ENCODE results near the gene ZNF845. TPM values are rescaled to one million over a fixed set of nuclear protein-coding genes. Genes with fewer than 3 reads are reported as not detected.
"Not testable (repeated sequence)": the region's sequence is repeated elsewhere in the genome, so short reads cannot be mapped to it uniquely, and the experiment has no call there.

Gene ZNF845
- total RNA-seq: 1 to 10 TPM; 5.7 to 5.8 TPM

DNA sequence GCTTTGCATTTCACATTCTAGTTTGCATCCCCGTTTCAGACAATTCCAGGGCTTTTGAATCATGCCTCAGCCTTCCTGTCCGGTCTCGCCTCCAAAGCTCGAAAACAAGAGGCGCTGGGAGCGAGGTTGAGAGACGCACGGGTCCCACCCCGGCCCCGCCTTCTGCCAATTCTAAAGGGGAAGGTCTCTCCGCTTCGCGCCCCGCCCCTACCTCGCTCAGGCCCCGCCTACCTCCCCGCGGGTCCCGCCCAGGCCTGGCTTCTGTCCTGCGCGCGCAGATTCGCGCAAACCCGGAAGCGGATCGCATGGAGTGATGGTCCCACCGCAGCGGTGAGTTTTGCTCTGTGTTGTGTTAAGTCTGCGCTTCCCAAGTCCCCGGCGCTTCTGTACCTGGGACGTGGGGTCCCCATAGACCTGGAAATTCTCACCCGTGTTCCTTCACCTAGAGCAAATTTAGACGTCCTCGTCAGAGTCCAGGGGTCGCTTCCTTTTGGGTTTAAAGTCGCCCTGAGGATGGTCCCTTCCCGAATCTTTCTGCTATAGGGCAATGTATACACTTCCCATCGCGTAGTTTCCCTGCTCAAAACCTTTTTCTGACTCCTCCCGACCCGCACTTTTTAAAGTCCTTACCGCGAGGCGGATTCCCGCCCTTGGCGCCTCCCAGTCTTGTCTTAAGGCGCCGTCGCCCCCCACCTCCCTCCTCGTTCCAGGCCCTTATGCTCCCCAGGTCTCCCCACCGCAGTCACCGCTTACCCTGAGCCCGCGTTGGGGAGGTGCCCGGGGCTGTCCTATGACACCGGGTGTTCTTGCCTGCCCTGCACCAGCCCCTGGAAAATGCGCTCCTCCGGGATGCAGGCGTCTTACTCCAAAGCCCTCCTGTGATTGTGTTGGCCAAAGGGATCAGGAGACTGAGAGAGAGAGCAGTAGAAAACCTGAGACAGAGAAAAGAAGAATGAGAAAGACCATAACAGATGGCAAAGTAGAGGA lies at the start of gene ZNF845:
TSS of gene ZNF845 (plus strand) at position 287 of the 987 bp plus-strand sequence. CDS start 7,559 bp downstream, outside the sequence.
- H3K27me3 Mint-ChIP-seq: peaks cover 7% of the 10 kb centered on the region
- DNase-seq: peak; percentile 98
- intact Hi-C loops (cut with micrococcal nuclease): loop anchor here (1.0 to 10.0 kb wide), 5 partner anchors 31 to 1286 kb away; partner anchors contain the start of genes ZNF432, ZNF525 and ZNF677
- H3K9me3 Mint-ChIP-seq: peaks cover 27% of the 10 kb centered on the region
- peak within 1 kb of the TSS; percentile 87 for H3K27ac Mint-ChIP-seq
- ChIA-PET CTCF (no interaction called here), POLR2A (no interaction called here)
- H3K4me1 Mint-ChIP-seq (ENCODE audit: low read depth): peaks cover 11% of the 10 kb centered on the region
- H3K36me3 Mint-ChIP-seq: peaks cover 37% of the 10 kb centered on the region
- peak within 1 kb of the TSS; percentile 94 for H3K4me3 Mint-ChIP-seq

DNA sequence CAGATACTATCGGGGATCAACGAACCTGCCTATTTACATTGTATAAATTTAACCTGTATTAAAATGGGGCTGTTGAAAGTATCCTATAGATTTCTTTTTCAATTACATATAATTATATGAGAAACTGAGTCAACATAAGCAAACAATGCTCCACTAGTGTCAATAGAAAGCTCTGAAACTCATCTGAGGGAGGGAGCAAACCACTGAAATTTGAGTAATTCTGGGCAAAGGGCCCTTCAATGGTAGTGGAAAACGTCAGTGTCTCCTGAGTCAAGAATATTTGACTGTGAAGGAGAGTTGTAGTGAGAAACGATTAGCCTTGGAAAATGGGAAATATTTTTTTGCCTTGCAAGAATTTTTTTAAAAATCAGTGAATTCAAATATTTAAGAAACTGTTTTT lies 48.5 kb upstream of the ZNF845 start:
- Mint-ChIP-seq H3K27me3 (no peaks in the 10 kb centered on the region), H3K27ac (no peak overlapping the region), H3K9me3 (peaks cover 18% of the 10 kb centered on the region), H3K36me3 (peaks cover 3% of the 10 kb centered on the region), H3K4me1 (ENCODE audit: low read depth) (no peaks in the 10 kb centered on the region), H3K4me3 (no peak overlapping the region)
- ChIA-PET POLR2A (no interaction called here), CTCF (no interaction called here)
- intact Hi-C loops (cut with micrococcal nuclease): no loop called here
- DNase-seq: no peak

DNA sequence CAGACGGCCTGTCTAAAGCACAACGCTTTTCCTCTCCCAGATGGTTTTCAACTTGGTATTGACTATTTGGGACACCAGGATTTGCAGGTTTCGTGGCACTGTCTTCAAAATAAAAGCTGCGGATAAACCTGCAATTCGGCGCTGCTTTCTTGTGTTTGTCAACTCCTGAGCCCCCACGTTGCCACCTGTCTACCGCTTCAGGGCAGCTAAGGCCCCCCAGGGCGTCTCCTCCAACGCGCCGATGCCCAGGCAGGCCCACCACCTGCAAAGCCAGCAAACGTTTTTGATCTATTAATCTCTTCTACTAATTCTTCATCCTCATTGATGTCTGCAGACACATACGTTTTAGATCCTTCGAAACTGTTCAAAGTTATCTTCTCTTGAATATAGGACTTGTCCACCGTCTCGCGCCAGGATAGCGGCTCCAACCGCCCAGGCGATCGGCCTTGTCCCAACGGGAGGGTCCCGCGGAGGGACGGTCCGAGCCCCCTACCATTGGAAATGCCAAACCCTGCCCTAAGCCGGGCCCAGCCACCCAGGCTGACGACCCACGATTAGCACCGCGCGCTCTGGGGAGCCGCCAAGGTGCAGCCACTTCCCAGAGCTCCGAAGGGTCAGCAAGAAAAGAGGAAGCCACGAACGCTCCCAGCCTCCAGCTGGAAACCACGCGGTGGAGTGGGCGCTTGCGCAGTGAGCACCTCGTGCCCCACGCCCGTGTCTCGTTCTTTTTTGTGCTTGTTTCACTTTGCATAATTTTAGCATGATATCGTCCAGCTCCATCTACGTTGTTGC lies 42.6 kb upstream of the ZNF845 start:
- Mint-ChIP-seq H3K4me3 (no peak overlapping the region), H3K9me3 (peaks cover 48% of the 10 kb centered on the region), H3K36me3 (peaks cover 4% of the 10 kb centered on the region), H3K4me1 (ENCODE audit: low read depth) (no peaks in the 10 kb centered on the region), H3K27ac (no peak overlapping the region), H3K27me3 (no peaks in the 10 kb centered on the region)
- ChIA-PET CTCF (no interaction called here), POLR2A (no interaction called here)
- intact Hi-C loops (cut with micrococcal nuclease): no loop called here
- DNase-seq: no peak

DNA sequence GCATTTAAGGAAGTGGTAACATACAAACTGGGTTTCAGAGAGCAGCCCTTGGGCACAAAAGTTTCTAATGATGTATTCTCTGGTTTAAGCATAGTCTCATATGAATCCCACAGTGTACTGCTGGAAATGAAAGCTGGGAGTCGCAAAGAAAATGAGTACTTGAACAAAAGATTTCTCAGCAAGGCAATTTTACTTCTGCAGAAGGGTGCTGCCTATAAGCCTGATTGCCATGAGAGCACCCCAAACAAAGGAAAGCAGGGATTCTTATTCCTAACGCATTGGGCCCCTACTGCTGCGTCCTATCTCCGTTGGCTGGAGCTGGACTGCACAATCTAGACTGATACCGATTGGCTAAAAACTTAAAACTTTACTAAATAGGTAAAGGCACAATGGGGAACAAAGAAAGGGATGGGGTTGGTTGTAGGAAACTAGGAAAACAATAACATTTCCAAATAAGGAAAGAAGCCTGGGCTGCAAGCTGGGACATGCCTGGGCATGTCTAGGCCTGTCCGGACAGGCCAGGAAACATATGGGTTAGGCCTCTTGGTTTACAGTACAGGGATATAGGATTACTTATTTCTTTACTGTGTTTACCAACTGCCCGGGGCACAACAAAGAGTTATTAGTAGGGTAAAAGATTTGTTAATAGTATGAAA lies 38.6 kb upstream of the ZNF845 start:
- POLR2A ChIA-PET: no interaction called here
- H3K9me3 Mint-ChIP-seq: peaks cover 52% of the 10 kb centered on the region
- H3K36me3 Mint-ChIP-seq: peaks cover 4% of the 10 kb centered on the region

DNA sequence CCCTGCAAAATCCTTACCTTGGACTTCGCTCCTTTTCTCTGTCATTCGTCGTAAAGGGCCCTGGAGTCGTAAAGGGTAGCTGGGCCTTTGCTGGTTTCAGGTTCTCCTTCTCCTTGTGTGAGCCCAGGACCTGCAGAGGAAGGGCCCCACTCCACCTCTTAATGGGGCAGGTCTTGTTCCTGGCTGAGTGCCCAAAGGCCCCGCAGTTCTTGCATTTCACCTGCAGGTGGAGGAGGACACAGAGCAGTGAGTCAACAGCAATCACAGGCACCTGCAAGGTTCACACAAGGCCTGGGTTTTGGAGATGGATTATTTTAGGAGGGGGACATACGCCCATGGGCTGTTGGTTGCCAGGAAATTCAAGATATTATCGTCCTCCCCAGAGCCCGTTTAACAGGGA lies 32.2 kb upstream of the ZNF845 start:
- H3K9me3 Mint-ChIP-seq: peaks cover 14% of the 10 kb centered on the region
- H3K4me1 Mint-ChIP-seq (ENCODE audit: low read depth); H3K36me3 Mint-ChIP-seq; intact Hi-C loops (cut with micrococcal nuclease); H3K27ac Mint-ChIP-seq; H3K4me3 Mint-ChIP-seq; CTCF ChIA-PET; POLR2A ChIA-PET; H3K27me3 Mint-ChIP-seq; DNase-seq: not testable (repeated sequence)

More for the DNA sequence above, 38.6 kb upstream of the ZNF845 start:
- no peak overlapping the region for H3K27ac Mint-ChIP-seq
- H3K4me3 Mint-ChIP-seq: no peak overlapping the region
- DNase-seq: no peak
- no peaks in the 10 kb centered on the region for H3K27me3 Mint-ChIP-seq
- no peaks in the 10 kb centered on the region for H3K4me1 Mint-ChIP-seq (ENCODE audit: low read depth)
- intact Hi-C loops (cut with micrococcal nuclease): no loop called here
- CTCF ChIA-PET: no interaction called here

DNA sequence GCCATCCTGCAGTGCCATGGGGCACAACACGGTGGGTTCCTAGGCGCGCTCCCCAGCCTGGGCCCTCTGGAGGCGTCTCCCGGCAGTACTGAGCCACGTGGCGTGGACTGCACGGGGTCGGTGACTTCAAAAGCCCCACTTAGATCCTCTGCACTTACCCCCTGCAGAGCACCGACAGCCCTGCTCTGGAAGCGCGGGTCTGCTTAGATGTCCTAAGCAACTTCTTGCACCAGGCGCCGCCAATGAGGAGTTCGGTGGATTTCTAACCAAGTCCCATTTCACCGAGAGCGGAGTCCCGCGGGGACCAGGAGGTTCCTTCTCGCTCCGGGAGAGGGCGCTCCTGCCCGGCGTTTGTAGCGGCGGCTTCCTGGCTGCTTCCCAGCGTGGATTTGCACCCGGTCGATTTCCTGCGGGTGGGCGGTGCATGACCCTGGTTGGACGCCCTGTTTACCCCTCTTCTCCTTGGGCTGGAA lies 25.2 kb upstream of the ZNF845 start:
- H3K27me3 Mint-ChIP-seq: peaks cover 22% of the 10 kb centered on the region
- peak; percentile 34 for DNase-seq
- H3K4me1 Mint-ChIP-seq (ENCODE audit: low read depth): no peaks in the 10 kb centered on the region
- ChIA-PET POLR2A (no interaction called here), CTCF (no interaction called here)
- intact Hi-C loops (cut with micrococcal nuclease): no loop called here
- no peak overlapping the region for H3K27ac Mint-ChIP-seq
- peaks cover 9% of the 10 kb centered on the region for H3K36me3 Mint-ChIP-seq
- H3K9me3 Mint-ChIP-seq: peaks cover 30% of the 10 kb centered on the region
- no peak overlapping the region for H3K4me3 Mint-ChIP-seq

DNA sequence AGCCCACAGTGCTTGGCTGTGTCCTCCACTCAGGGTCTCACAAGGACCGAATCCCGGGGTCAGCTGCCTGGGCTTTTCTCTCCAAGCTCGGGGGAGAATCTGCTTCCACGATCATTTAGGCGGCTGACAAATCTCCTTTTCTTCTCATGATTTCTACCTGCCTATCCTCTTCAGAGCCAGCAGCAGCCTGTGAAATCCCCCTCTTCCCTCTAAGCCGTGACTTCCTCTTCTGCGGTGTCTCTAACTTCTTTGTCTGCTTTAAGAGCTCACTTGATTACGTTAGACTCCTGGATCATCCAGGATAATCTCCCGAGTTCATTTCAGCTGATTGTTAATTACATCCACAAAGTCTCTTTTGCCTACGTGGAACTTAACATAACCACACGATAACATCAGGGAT lies 22.5 kb upstream of the ZNF845 start:
- Mint-ChIP-seq H3K4me3 (no peak overlapping the region), H3K27me3 (peaks cover 26% of the 10 kb centered on the region), H3K36me3 (peaks cover 9% of the 10 kb centered on the region), H3K9me3 (peaks cover 30% of the 10 kb centered on the region), H3K27ac (no peak overlapping the region), H3K4me1 (ENCODE audit: low read depth) (no peaks in the 10 kb centered on the region)
- CTCF ChIA-PET: no interaction called here
- DNase-seq: no peak
- intact Hi-C loops (cut with micrococcal nuclease): no loop called here
- POLR2A ChIA-PET: no interaction called here

DNA sequence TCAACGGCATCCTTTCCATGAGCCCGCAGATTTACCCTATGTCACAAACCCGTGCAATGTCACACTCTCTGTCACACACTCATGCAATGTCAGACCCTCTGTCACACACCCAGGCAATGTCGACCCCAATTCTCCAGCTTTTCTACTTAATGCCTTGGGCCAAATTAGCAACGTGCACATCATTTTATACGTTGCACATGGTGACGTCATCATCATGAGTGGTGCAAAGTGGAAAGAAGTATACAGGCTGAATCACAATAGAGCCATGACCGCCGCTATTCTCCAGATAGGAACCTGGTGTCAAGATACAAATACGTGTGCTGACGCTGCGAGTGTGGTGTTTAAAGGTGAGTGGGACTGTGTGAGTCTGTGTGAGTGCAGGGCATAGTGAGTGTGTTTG lies 21.7 kb upstream of the ZNF845 start:
- ChIA-PET CTCF (no interaction called here), POLR2A (no interaction called here)
- intact Hi-C loops (cut with micrococcal nuclease): no loop called here
- peaks cover 8% of the 10 kb centered on the region for H3K36me3 Mint-ChIP-seq
- H3K4me1 Mint-ChIP-seq (ENCODE audit: low read depth): no peaks in the 10 kb centered on the region
- no peak overlapping the region for H3K4me3 Mint-ChIP-seq
- peaks cover 27% of the 10 kb centered on the region for H3K9me3 Mint-ChIP-seq
- H3K27ac Mint-ChIP-seq: no peak overlapping the region
- no peak for DNase-seq
- H3K27me3 Mint-ChIP-seq: peaks cover 21% of the 10 kb centered on the region

DNA sequence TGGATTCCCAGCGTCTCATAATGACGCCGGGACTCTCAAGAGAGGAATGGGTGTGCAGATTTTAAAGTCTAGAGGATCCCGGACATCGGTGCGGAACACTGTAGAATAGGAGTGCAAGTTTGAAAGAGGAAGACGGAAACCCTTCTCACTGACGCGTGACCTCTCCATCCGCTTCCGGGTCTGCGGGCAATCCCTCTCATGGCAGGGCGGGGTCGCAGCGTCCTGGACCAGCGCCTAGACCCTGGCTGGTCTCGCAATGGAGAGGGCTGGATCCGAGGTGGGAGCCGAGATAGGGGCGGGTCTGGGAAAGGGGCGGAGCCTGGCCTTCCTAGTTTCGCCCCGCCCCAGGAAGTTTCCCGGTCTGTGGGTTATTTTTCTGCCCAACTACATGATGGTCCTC lies 4.6 kb upstream of the ZNF845 start:
- H3K27ac Mint-ChIP-seq: no peak overlapping the region
- DNase-seq: peak; percentile 31
- ChIA-PET CTCF (no interaction called here), POLR2A (no interaction called here)
- peaks cover 2% of the 10 kb centered on the region for H3K4me1 Mint-ChIP-seq (ENCODE audit: low read depth)
- intact Hi-C loops (cut with micrococcal nuclease): no loop called here
- peaks cover 33% of the 10 kb centered on the region for H3K9me3 Mint-ChIP-seq
- peak overlapping the region; percentile 23 for H3K4me3 Mint-ChIP-seq
- peaks cover 23% of the 10 kb centered on the region for H3K36me3 Mint-ChIP-seq
- H3K27me3 Mint-ChIP-seq: peaks cover 24% of the 10 kb centered on the region

DNA sequence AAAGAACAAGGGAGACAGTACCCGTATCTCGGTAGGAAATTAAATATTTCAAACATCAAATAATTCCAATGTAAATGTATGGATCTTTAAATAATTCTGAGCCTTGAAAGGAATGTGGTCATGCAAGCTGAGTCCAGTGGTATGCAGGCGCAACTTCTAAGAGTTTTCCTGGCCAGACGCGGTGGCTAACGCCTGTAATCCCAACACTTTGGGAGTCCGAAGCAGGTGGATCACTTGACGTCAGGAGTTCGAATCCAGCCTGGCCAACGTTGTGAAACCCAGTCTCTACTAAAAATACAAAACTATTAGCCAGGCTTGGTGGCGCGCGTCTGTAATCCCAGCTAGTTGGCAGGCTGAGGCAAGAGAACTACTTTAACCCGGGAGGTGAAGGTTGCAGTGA lies 1.1 kb upstream of the ZNF845 start:
- CTCF ChIA-PET: no interaction called here
- Mint-ChIP-seq H3K9me3 (peaks cover 25% of the 10 kb centered on the region), H3K4me1 (ENCODE audit: low read depth) (peaks cover 11% of the 10 kb centered on the region), H3K36me3 (peaks cover 31% of the 10 kb centered on the region), H3K27ac (no peak overlapping the region), H3K4me3 (peak overlapping the region; percentile 94), H3K27me3 (peaks cover 15% of the 10 kb centered on the region)
- no peak for DNase-seq
- POLR2A ChIA-PET: no interaction called here
- intact Hi-C loops (cut with micrococcal nuclease): loop anchor here (2.0 to 10.0 kb wide), 4 partner anchors 32 to 1285 kb away; partner anchors contain the start of genes ZNF432, ZNF525 and ZNF677

DNA sequence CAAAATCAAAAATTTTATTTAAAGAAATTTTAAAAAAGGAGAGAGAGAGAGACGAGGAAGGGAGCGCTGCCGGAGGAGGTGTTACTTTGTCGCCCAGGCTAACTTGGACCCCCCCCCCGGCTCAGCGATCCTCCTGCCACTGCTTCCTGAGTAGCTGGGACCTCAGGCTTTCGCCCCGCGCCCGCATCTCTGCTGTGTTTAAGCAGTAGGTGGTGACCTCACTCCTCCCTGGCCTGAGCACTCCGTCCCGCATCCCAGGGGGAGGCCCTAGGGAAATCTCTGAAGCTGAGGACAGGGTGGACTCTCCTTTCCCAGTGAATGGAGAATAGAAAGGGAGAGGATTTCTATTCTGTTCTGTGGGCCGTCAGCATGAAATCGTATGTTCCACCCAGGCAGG lies 485 bp upstream of the ZNF845 start:
- Mint-ChIP-seq H3K27me3 (peaks cover 12% of the 10 kb centered on the region), H3K4me1 (ENCODE audit: low read depth) (peaks cover 11% of the 10 kb centered on the region), H3K9me3 (peaks cover 26% of the 10 kb centered on the region), H3K27ac (no peak overlapping the region), H3K4me3 (peak overlapping the region; percentile 94), H3K36me3 (peaks cover 34% of the 10 kb centered on the region)
- ChIA-PET CTCF (no interaction called here), POLR2A (no interaction called here)
- intact Hi-C loops (cut with micrococcal nuclease): loop anchor here (1.0 to 10.0 kb wide), 5 partner anchors 32 to 1286 kb away; partner anchors contain the start of genes ZNF432, ZNF525 and ZNF677
- DNase-seq: peak; percentile 45

DNA sequence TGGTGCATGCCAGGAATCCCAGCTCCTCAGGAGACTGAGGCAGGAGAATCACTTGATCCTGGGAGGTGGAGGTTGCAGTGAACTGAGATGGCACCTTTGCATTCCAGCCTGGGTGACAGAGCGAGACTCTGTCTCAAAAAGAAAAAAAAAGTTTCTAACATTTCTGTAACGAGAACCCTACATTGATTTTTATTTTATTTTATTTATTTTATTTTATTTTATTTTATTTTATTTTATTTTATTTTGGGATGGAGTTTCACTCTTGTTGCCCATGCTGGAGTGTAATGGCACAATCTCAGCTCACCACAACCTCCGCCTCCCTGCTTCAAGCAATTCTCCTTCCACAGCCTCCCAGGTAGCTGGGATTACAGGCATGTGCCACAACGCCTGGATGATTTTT lies 10.9 kb downstream of the ZNF845 start:
- Mint-ChIP-seq H3K9me3 (peaks cover 75% of the 10 kb centered on the region), H3K36me3 (peaks cover 96% of the 10 kb centered on the region)
- CTCF ChIA-PET; H3K4me1 Mint-ChIP-seq (ENCODE audit: low read depth); H3K4me3 Mint-ChIP-seq; DNase-seq; H3K27ac Mint-ChIP-seq; H3K27me3 Mint-ChIP-seq; intact Hi-C loops (cut with micrococcal nuclease); POLR2A ChIA-PET: not testable (repeated sequence)

Data from activated CD4-positive, alpha-beta memory T cell treated with anti-CD3 and anti-CD28 coated beads for 36 hours (primary cell).